ENCODE measurements around the gene POLR3K. TPM values are rescaled to one million over a fixed set of nuclear protein-coding genes. Genes with fewer than 3 reads are reported as not detected.

Gene POLR3K
- total and polyA plus RNA-seq, 4 donors, result 2.8 to 9.8 (median 7.4) TPM

- H3K9me3 ChIP-seq (ENCODE audit: control insufficient read depth in 4 of 4, low read length in 3 of 4), result no peaks in the 10 kb centered on the region
- no peak for TF ChIP-seq TAF1 (conservative IDR thresholded peaks at IDR 0.05)
- no peak for TF ChIP-seq ZBTB33 (IDR thresholded peaks at IDR 0.05)
- no peak for TF ChIP-seq YY1 (IDR thresholded peaks at IDR 0.05)
- DNase-seq (ENCODE audit: low spot score), result no peak
- H3K4me3 ChIP-seq (ENCODE audit: low read depth in 1 of 3, low read length in 3 of 3), result no peak overlapping the region
- peaks cover 0 to 7% (median 1%) of the 10 kb centered on the region in 4 donors for H3K4me1 ChIP-seq (ENCODE audit: control insufficient read depth in 4 of 4, insufficient read depth in 4 of 4, low read length in 3 of 4)
- H3K9ac ChIP-seq (ENCODE audit: low read depth in 1 of 2, low read length in 2 of 2), result no peak overlapping the region
- H3K27me3 ChIP-seq (ENCODE audit: control insufficient read depth in 4 of 4, insufficient read depth in 4 of 4, low read length in 3 of 4), result no peaks in the 10 kb centered on the region
- WGBS, result 91% methylated on average over 5 of the region's 5 CpGs
- no peaks in the 10 kb centered on the region for H3K36me3 ChIP-seq (ENCODE audit: control insufficient read depth in 4 of 4, insufficient read depth in 3 of 4, low read depth in 1 of 4, low read length in 3 of 4)
- no peak overlapping the region for H3K27ac ChIP-seq (ENCODE audit: low read depth in 1 of 2, low read length in 2 of 2)
These were observed 15.9 kb downstream of the POLR3K start for GRCh38 chr16:37511-37910.

- Histone ChIP-seq H3K36me3 (ENCODE audit: control insufficient read depth in 4 of 4, insufficient read depth in 3 of 4, low read depth in 1 of 4, low read length in 3 of 4) (no peaks in the 10 kb centered on the region), H3K27me3 (ENCODE audit: control insufficient read depth in 4 of 4, insufficient read depth in 4 of 4, low read length in 3 of 4) (no peaks in the 10 kb centered on the region), H3K9ac (ENCODE audit: low read depth in 1 of 2, low read length in 2 of 2) (no peak overlapping the region), H3K4me1 (ENCODE audit: control insufficient read depth in 4 of 4, insufficient read depth in 4 of 4, low read length in 3 of 4) (peaks cover 0 to 7% (median 1%) of the 10 kb centered on the region in 4 donors), H3K9me3 (ENCODE audit: control insufficient read depth in 4 of 4, low read length in 3 of 4) (no peaks in the 10 kb centered on the region), H3K27ac (ENCODE audit: low read depth in 1 of 2, low read length in 2 of 2) (no peak overlapping the region), H3K4me3 (ENCODE audit: low read depth in 1 of 3, low read length in 3 of 3) (no peak overlapping the region)
- no peak for DNase-seq (ENCODE audit: low spot score)
- TF ChIP-seq HNF4G (IDR thresholded peaks at IDR 0.05), result no peak
- TF ChIP-seq MAX (IDR thresholded peaks at IDR 0.05), result no peak
- no peak for TF ChIP-seq FOXA1 (IDR thresholded peaks at IDR 0.05)
- no peak for TF ChIP-seq GABPA (IDR thresholded peaks at IDR 0.05 in 1 of 2, conservative IDR thresholded peaks at IDR 0.05 in 1 of 2)
- 95% methylated on average over 15 of the region's 15 CpGs for WGBS
These were observed 16.9 kb downstream of the POLR3K start for GRCh38 chr16:36336-36984.

- Histone ChIP-seq H3K4me1 (ENCODE audit: control insufficient read depth in 4 of 4, insufficient read depth in 4 of 4, low read length in 3 of 4) (peaks cover 0 to 7% (median 1%) of the 10 kb centered on the region in 4 donors), H3K9me3 (ENCODE audit: control insufficient read depth in 4 of 4, low read length in 3 of 4) (no peaks in the 10 kb centered on the region), H3K36me3 (ENCODE audit: control insufficient read depth in 4 of 4, insufficient read depth in 3 of 4, low read depth in 1 of 4, low read length in 3 of 4) (no peaks in the 10 kb centered on the region), H3K27ac (ENCODE audit: low read depth in 1 of 2, low read length in 2 of 2) (no peak overlapping the region), H3K9ac (ENCODE audit: low read depth in 1 of 2, low read length in 2 of 2) (no peak overlapping the region), H3K4me3 (ENCODE audit: low read depth in 1 of 3, low read length in 3 of 3) (no peak overlapping the region), H3K27me3 (ENCODE audit: control insufficient read depth in 4 of 4, insufficient read depth in 4 of 4, low read length in 3 of 4) (no peaks in the 10 kb centered on the region)
- WGBS, result 93% methylated on average over 11 of the region's 11 CpGs
- no peak for DNase-seq (ENCODE audit: low spot score)
- TF ChIP-seq JUND (IDR thresholded peaks at IDR 0.05) (no peak), MAX (IDR thresholded peaks at IDR 0.05) (no peak)
These were observed 17.6 kb downstream of the POLR3K start for GRCh38 chr16:35678-36305.

GRCh38 chr16:35011-35677, 18.3 kb downstream of the POLR3K start:
- Histone ChIP-seq H3K36me3 (ENCODE audit: control insufficient read depth in 4 of 4, insufficient read depth in 3 of 4, low read depth in 1 of 4, low read length in 3 of 4) (no peaks in the 10 kb centered on the region), H3K9ac (ENCODE audit: low read depth in 1 of 2, low read length in 2 of 2) (no peak overlapping the region), H3K27me3 (ENCODE audit: control insufficient read depth in 4 of 4, insufficient read depth in 4 of 4, low read length in 3 of 4) (no peaks in the 10 kb centered on the region), H3K27ac (ENCODE audit: low read depth in 1 of 2, low read length in 2 of 2) (no peak overlapping the region), H3K4me1 (ENCODE audit: control insufficient read depth in 4 of 4, insufficient read depth in 4 of 4, low read length in 3 of 4) (peaks cover 0 to 7% (median 1%) of the 10 kb centered on the region in 4 donors), H3K9me3 (ENCODE audit: control insufficient read depth in 4 of 4, low read length in 3 of 4) (no peaks in the 10 kb centered on the region), H3K4me3 (ENCODE audit: low read depth in 1 of 3, low read length in 3 of 3) (no peak overlapping the region)
- 79% methylated on average over 17 of the region's 17 CpGs for WGBS
- DNase-seq (ENCODE audit: low spot score), result no peak
- TF ChIP-seq SP1 (IDR thresholded peaks at IDR 0.05), result no peak
- TF ChIP-seq ATF3 (IDR thresholded peaks at IDR 0.05), result no peak
- no peak for TF ChIP-seq YY1 (IDR thresholded peaks at IDR 0.05)
- TF ChIP-seq RAD21 (IDR thresholded peaks at IDR 0.05), result no peak
- TF ChIP-seq FOXA2 (IDR thresholded peaks at IDR 0.05), result no peak
- no peak for TF ChIP-seq ZBTB33 (IDR thresholded peaks at IDR 0.05)
- TF ChIP-seq JUND (IDR thresholded peaks at IDR 0.05), result no peak
- no peak for TF ChIP-seq RXRA (IDR thresholded peaks at IDR 0.05)
- TF ChIP-seq NR2F2 (IDR thresholded peaks at IDR 0.05), result no peak

Data from liver (tissue), 9 donors.